HUES48 (cell line): ENCODE data around the gene UBE2L5.

ENCODE experiments used
- H3K27ac ChIP-seq: one replicate; pipeline ENCODE4 v1.7.0; 2013; ENCODE audit warnings: low read depth, low read length, inconsistent platforms
- H3K27me3 ChIP-seq: 2 replicates; pipeline ENCODE4 v1.6.1; 2013; ENCODE audit warnings: mild to moderate bottlenecking, low read length; ENCODE audit not compliant: control insufficient read depth, insufficient read depth
- H3K36me3 ChIP-seq: 2 replicates; pipeline ENCODE4 v1.6.1; 2013; ENCODE audit warnings: low read length; ENCODE audit not compliant: control insufficient read depth, insufficient read depth
- H3K4me1 ChIP-seq: 2 replicates; pipeline ENCODE4 v1.6.1; 2013; ENCODE audit warnings: mild to moderate bottlenecking, low read length; ENCODE audit not compliant: control insufficient read depth, insufficient read depth
- H3K4me3 ChIP-seq: 2 replicates; pipeline ENCODE4 v1.5.1; 2013; ENCODE audit warnings: mild to moderate bottlenecking, low read depth, low read length
- H3K9ac ChIP-seq: 2 replicates; pipeline ENCODE4 v1.6.1; 2013; ENCODE audit warnings: mild to moderate bottlenecking, low read depth, low read length, moderate library complexity
- H3K9me3 ChIP-seq: 2 replicates; pipeline ENCODE4 v1.6.1; 2013; ENCODE audit warnings: low read length; ENCODE audit not compliant: control insufficient read depth, insufficient read depth

Gene UBE2L5

DNA sequence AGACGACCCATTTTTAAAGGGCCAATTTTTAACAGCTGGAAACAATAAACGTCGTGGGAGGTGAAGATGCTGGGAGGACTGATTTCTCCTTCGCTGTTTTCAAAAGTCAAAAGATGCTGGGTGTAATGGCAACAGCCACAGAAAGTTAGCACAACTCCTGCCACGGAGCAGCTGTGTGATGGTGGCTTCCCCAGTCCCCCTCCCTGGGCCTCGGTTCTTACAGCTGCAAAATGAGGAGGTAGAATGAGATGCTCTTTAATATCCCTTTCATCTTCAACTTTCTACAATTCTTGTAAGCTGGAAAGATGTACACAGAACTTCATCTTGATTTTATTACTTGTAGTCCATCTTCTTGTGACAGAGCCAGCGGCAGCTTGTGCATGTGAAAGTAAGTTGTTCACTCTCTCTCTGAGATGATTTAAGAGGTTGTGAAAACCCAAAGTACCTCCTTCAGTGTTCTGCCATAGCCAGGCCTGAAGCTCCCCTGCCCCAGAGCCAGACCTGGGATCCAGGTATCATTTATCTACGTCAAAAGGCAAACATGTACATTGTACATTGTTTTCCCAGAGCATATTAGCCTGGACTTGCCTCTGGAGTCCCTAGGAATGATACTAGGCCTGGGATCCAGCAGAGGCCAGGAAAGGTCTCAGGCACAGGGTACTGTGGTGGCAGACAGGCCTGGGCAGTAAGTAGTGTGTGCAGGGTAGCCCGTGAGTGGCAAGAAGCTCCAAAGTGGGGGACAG lies 3.4 kb upstream of the UBE2L5 start:
- H3K9me3 ChIP-seq: no peaks in the 10 kb centered on the region
- peaks cover 9% of the 10 kb centered on the region for H3K4me1 ChIP-seq
- peaks cover 10% of the 10 kb centered on the region for H3K27me3 ChIP-seq
- no peak overlapping the region for H3K9ac ChIP-seq
- no peak overlapping the region for H3K27ac ChIP-seq
- H3K36me3 ChIP-seq: no peaks in the 10 kb centered on the region
- no peak overlapping the region for H3K4me3 ChIP-seq

DNA sequence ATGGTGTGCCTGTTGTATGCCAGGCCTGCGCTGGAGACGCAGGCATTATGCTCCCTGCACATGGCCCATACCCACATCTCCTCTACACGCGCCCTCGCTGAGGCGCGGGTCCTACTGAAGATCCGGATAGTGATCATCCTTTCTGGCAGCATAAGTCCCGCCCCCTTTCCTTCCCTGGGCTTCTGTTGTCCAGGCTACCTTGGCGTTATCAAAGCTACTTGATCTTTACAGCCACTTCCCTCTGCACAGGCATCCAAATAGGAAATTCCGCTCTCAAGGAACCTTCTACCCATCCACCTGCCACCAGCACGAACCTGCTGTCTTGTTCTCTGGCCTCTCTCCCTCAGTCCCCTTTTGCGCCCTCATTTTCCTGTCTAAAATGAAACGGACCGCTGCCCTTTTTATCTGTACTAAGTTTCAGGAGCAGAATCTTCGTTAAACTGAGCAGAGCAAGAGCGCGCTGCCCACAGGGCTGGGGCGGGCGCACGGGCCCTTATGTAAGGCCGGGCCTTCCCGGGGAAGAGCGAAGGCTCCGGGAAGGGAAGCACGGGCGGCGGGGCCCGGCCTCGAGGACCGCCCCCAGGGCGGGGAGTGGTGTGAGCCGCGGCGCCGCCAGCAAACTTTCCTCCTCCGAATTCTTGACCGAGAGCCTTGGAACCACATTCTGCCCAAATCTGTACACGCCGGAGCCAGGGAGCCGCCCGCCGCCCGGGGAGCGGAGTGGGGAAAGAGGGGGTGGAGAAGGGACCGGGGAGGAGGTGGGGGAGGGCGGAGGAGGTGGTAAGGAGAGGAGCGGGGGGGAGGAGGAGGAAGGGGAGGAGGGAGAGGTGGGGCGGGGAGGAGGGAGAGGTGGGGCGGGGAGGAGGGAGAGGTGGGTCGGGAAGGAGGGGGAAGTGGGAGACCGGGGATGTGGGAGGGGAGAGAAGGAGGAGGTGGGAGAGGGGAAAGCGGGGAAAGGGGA lies 920 bp upstream of the UBE2L5 start:
- Histone ChIP-seq H3K27me3 (peaks cover 10% of the 10 kb centered on the region), H3K9ac (peak overlapping the region; percentile 46), H3K27ac (peak overlapping the region; percentile 83), H3K9me3 (no peaks in the 10 kb centered on the region), H3K4me3 (peak overlapping the region; percentile 81), H3K4me1 (peaks cover 9% of the 10 kb centered on the region), H3K36me3 (no peaks in the 10 kb centered on the region)

DNA sequence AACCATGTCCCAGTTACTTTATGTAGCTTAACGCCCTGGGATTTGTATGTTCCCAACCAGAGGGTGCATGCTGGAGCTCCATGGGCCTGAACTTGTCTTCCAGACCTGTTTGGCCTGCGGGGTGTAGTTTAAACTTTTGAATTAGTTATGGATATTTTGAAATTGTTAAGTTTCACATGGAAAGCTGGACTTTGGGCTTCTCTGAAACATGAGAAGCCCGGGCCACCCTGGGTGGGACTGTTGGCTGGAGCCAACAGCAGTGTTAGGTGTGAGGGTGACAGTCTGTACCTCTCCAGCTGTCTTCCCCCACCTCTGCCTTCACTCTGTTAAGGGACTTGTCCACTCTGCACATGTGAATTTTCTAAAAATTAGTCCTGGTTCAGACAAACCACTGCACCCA lies 1.6 kb downstream of the UBE2L5 start:
- no peaks in the 10 kb centered on the region for H3K36me3 ChIP-seq
- peaks cover 9% of the 10 kb centered on the region for H3K4me1 ChIP-seq
- no peak overlapping the region for H3K27ac ChIP-seq
- H3K9ac ChIP-seq: no peak overlapping the region
- no peak overlapping the region for H3K4me3 ChIP-seq
- no peaks in the 10 kb centered on the region for H3K9me3 ChIP-seq
- H3K27me3 ChIP-seq: peaks cover 10% of the 10 kb centered on the region

DNA sequence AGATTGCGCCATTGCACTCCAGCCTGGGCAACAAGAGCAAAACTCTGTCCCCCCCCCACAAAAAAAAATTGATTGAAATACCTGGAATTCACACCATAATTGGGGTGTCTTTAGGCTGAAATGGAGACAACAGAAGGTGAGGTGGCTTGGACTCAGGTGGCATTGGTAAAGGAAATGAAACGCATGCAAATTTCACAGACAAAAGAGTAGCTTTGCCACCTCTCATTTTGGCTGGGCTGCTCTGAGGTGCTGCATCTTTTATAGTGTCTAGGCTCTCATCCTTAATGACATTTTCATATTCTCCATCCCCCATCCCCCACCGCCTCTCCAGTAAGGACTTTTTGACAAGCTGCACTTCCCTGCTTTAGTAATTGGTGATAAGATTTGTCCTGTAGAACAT lies 6.9 kb downstream of the UBE2L5 start:
- H3K9me3 ChIP-seq: no peaks in the 10 kb centered on the region
- H3K4me1 ChIP-seq: no peaks in the 10 kb centered on the region
- no peaks in the 10 kb centered on the region for H3K27me3 ChIP-seq
- H3K36me3 ChIP-seq: no peaks in the 10 kb centered on the region
- no peak overlapping the region for H3K4me3 ChIP-seq
- H3K27ac ChIP-seq: no peak overlapping the region
- no peak overlapping the region for H3K9ac ChIP-seq

DNA sequence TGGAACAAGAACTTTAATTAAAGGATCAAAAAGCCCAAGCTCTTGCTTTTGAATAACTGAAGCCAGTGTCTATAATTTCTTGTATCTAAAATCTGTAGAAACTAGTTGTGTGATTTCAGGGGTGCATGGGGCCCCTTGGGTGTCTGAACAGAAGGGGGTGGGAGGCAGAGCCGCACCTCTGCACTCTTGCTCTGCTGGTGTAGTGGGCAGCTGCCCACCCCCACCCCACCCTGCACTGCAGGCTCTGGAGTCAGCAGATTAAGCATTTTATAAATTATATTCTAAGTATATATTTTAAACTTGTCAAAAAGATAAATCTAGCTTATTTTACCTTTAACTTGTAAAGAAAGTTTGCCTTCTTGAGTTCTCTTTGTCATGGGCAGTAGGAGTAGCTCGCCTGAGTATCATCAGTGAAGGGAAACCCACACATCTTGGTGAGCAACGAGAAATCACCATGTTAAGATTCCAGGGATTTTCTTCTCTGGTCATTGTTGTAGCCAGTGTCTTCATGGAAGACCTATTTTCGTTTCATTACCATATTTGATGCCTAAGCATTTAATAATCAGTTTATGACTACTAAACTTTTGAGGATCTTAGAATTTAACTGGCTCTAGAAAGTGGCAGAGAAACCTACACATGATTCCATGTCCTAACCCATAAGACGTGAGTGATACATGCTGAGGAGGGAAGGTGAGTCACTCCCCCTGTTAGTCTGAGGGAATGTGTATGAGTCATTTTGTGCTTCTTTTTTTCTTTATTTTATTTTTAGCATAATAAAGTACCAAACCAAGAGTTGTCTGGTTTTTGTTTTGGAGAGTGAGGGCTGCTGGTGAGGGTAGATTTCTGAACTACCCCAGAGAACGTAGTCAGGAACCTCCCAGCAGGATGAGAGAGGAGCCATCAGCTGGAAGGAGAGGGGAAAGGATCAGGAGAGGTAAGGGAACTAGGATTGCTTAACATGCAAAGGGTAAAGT lies 7.7 kb downstream of the UBE2L5 start:
- Histone ChIP-seq H3K4me3 (no peak overlapping the region), H3K4me1 (no peaks in the 10 kb centered on the region), H3K9ac (no peak overlapping the region), H3K36me3 (no peaks in the 10 kb centered on the region), H3K27me3 (no peaks in the 10 kb centered on the region), H3K27ac (peak overlapping the region; percentile 73), H3K9me3 (no peaks in the 10 kb centered on the region)

DNA sequence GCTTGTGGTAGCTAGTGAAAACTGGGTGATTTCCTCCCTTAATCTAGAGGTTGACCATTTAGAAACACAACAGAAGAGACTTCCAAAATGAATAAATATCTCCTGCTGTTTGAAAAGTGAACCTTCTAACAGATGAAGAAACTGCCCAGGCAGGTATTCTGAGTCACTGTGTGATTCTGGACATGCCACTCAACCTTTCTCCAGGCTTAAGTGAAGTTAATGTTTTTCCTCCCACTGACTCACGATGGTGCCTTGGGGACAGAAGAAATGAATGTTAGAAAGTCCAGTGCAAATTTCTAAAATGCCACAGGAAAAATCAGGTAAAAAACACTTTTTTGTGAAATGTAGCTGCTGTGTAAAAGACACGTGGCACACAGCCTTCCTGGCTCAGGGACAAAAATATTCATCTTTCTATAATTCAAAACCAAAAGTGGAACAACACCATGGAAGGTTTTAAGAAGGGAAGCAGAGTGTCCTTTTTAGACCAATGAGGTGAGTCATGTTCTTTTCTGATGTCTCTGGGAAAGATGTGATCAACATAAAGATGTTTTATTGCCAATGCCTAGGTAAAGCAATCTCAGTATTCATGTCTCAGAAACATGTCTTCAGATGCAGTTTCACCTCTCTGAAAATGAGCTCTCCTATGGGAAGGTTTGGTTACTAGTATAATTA lies 9.1 kb downstream of the UBE2L5 start:
- Histone ChIP-seq H3K9ac (no peak overlapping the region), H3K27ac (no peak overlapping the region), H3K4me3 (no peak overlapping the region), H3K9me3 (no peaks in the 10 kb centered on the region), H3K27me3 (no peaks in the 10 kb centered on the region), H3K4me1 (no peaks in the 10 kb centered on the region), H3K36me3 (no peaks in the 10 kb centered on the region)

DNA sequence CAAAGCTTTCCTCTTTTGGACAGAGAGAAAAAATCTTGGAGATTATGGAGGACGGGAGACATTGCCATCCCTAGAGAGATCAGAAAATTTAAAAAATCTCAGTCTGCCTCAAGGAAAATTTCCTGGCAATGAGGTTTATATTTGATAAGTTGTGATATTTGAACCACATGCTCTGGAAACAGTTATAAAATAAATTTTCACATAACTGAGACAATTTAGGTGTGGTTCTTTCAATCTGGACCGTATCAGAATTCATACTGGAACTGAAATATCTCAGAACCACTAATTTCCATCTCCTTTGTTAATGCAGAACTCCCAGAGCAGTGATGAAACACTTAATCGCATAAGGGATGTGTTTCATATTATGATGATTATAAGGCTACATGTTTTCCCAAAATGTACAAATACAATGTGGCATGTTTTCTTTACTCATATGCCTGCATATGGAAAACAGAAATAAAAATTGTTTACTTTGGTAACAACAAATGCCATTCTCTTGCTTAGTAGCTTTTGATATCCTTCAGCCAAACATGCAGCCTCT lies 13.7 kb downstream of the UBE2L5 start:
- Histone ChIP-seq H3K27me3 (no peaks in the 10 kb centered on the region), H3K9ac (no peak overlapping the region), H3K4me3 (no peak overlapping the region), H3K4me1 (no peaks in the 10 kb centered on the region), H3K36me3 (no peaks in the 10 kb centered on the region), H3K27ac (no peak overlapping the region), H3K9me3 (no peaks in the 10 kb centered on the region)

DNA sequence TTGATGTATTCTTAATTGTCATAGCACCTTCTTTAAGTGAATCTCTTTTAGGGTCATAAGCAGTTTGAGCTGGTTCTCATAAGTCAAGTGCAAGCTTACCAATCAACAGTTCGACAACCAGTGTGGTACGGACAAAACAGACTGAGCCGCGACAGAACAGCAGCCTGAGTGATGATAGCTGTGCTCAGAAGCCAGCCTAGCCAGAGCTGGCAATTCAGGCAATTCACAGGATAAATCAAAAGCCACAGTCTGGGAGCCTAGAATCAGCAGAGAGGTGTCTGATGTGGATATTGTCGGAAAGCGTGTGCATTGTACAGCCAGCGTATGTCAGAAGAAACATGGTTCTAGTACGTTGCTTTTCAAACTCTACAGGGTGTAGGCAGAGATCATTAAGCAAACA lies 14.9 kb downstream of the UBE2L5 start:
- no peak overlapping the region for H3K4me3 ChIP-seq
- H3K9ac ChIP-seq: no peak overlapping the region
- H3K36me3 ChIP-seq: no peaks in the 10 kb centered on the region
- no peaks in the 10 kb centered on the region for H3K27me3 ChIP-seq
- H3K9me3 ChIP-seq: no peaks in the 10 kb centered on the region
- H3K27ac ChIP-seq: no peak overlapping the region
- no peaks in the 10 kb centered on the region for H3K4me1 ChIP-seq

DNA sequence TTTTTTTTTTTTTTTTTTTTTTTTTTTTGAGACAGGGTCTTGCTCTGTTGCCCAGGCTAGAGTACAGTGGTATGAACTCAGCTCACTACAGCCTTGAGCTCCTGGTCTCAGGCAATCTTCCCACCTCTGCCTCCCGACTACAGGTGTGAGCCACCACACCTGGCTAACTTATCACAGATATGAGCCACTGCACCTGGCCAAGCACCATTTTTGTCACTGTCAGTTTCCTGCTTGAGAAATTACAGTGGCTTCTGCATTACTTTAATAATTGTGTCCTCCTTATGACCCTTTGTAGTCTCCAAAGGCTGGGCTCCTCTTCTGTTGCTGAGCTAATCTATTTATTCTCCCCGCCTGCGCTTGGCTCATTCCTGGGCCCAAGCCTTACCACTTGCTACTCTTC lies 16.0 kb downstream of the UBE2L5 start:
- H3K4me1 ChIP-seq: no peaks in the 10 kb centered on the region
- no peaks in the 10 kb centered on the region for H3K36me3 ChIP-seq
- H3K27me3 ChIP-seq: no peaks in the 10 kb centered on the region
- H3K4me3 ChIP-seq: no peak overlapping the region
- H3K9me3 ChIP-seq: no peaks in the 10 kb centered on the region
- H3K9ac ChIP-seq: no peak overlapping the region
- no peak overlapping the region for H3K27ac ChIP-seq
